Psoas muscle (tissue), 8 donors: ENCODE results near the gene OSBPL5. TPM values are rescaled to one million over a fixed set of nuclear protein-coding genes. Genes with fewer than 3 reads are reported as not detected.

Experiments used
- ATAC-seq, 4 donors: fragments of 200-7000 bp; cut with Tn5 transposase; one replicate each; pipeline ENCODE4 v1.9.1; 2020; ENCODE audit warnings: moderate library complexity in 3 of 4, mild to moderate bottlenecking in 2 of 4
- DNase-seq, 2 donors: peaks; one replicate each; pipeline ENCODE4 v3.0.0-alpha.2; 2020
- H3K27ac ChIP-seq: fragments of 200-600 bp; one replicate; pipeline ENCODE4 v1.8.0; 2022
- H3K27me3 ChIP-seq, 3 donors: fragments of 200-600 bp in 1 of 3; one replicate each; pipeline versions ENCODE4 v1.6.1 to v1.8.0; 2013 to 2022; ENCODE audit warnings: low read length in 2 of 3, mild to moderate bottlenecking in 2 of 3, moderate library complexity in 1 of 3; ENCODE audit not compliant: insufficient read depth in 3 of 3
- H3K36me3 ChIP-seq, 2 donors: fragments of 200-600 bp in 1 of 2; one replicate each; pipeline versions ENCODE4 v1.6.1 to v1.8.0; 2013 to 2022; ENCODE audit warnings: low read depth in 1 of 2, mild to moderate bottlenecking in 1 of 2, moderate library complexity in 1 of 2; ENCODE audit not compliant: insufficient read depth in 1 of 2
- H3K4me1 ChIP-seq: fragments of 200-600 bp; one replicate; pipeline ENCODE4 v1.8.0; 2022
- H3K4me3 ChIP-seq: fragments of 200-600 bp; one replicate; pipeline ENCODE4 v1.8.0; 2022; ENCODE audit warnings: mild to moderate bottlenecking
- H3K9me3 ChIP-seq: fragments of 200-600 bp; one replicate; pipeline ENCODE4 v1.8.0; 2022
- WGBS, 3 donors: extraction: QIAGEN DNeasy Blood & Tissue Kit; methylation state at CpG; one replicate each; pipeline versions ENCODE4 v1.1.6 to v1.1.7; 2013; 5-methylcytosine and 5-hydroxymethylcytosine counted together
- intact Hi-C, 2 donors: fragments of 100-400 bp; cut with DNase I; formaldehyde crosslinking; loops; one replicate each; pipeline versions ENCODE4 v1.11.0 to v1.14.2; 2022
- polyA plus RNA-seq, 3 donors: library from polyadenylated mRNA; stranded (reverse); fragments of 200-250 nt; gene quantifications; one replicate each; pipeline ENCODE4 v1.2.3, GENCODE V29; 2013
- total RNA-seq, 4 donors: library from RNA; stranded (reverse); fragmentation: NEBNext Ultra II Directional in 2 of 4; extraction: Animal tissue kit (Norgen Biotek cat#: 25700) in 2 of 4; gene quantifications; one replicate each; pipeline versions ENCODE4 v1.2.1 to v1.2.4, GENCODE V29; 2021 to 2023
- TF ChIP-seq, protein P1 (sequence below): fragments of 200-600 bp; IDR thresholded peaks from one replicate; pipeline ENCODE4 v1.8.0; 2022; ENCODE audit warnings: antibody characterized with exemption
- donor health status: healthy with polysubstance abuse.
- donor health status: DM: no; HTN: no; CAD: no; lungs with moderate emphysema.
- donor health status: Bipolar disorder and iron deficiency.
- donor health status: healthy.
- donor health status: DM: yes; HTN: yes; CAD: no.
- donor health status: DM: no; HTN: no; CAD: no.
- donor health status: DM: no; HTN: no; CAD: no.
- donor health status: DM: yes; HTN: yes; CAD: no.

Gene OSBPL5
- total and polyA plus RNA-seq, 7 donors: 3.4 to 12.4 (median 6.9) TPM

- 65 to 67% (median 66%) methylated on average over 16 of the region's 16 CpGs for WGBS, 3 donors
- Histone ChIP-seq H3K4me3 (no peak overlapping the region), H3K27ac (peak overlapping the region; percentile 41), H3K4me1 (peaks cover 57% of the 10 kb centered on the region), H3K9me3 (no peaks in the 10 kb centered on the region), H3K36me3 (no peaks in the 10 kb centered on the region), H3K27me3 (no peaks in the 10 kb centered on the region)
- intact Hi-C loops: no loop called here
- ATAC-seq (no peak), DNase-seq (peak; percentile 16 to 46)
- TF ChIP-seq, protein P1, sequence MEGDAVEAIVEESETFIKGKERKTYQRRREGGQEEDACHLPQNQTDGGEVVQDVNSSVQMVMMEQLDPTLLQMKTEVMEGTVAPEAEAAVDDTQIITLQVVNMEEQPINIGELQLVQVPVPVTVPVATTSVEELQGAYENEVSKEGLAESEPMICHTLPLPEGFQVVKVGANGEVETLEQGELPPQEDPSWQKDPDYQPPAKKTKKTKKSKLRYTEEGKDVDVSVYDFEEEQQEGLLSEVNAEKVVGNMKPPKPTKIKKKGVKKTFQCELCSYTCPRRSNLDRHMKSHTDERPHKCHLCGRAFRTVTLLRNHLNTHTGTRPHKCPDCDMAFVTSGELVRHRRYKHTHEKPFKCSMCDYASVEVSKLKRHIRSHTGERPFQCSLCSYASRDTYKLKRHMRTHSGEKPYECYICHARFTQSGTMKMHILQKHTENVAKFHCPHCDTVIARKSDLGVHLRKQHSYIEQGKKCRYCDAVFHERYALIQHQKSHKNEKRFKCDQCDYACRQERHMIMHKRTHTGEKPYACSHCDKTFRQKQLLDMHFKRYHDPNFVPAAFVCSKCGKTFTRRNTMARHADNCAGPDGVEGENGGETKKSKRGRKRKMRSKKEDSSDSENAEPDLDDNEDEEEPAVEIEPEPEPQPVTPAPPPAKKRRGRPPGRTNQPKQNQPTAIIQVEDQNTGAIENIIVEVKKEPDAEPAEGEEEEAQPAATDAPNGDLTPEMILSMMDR: no peak
These were observed 9.3 kb downstream of the OSBPL5 start for GRCh38 chr11:3155691-3156258.

DNA sequence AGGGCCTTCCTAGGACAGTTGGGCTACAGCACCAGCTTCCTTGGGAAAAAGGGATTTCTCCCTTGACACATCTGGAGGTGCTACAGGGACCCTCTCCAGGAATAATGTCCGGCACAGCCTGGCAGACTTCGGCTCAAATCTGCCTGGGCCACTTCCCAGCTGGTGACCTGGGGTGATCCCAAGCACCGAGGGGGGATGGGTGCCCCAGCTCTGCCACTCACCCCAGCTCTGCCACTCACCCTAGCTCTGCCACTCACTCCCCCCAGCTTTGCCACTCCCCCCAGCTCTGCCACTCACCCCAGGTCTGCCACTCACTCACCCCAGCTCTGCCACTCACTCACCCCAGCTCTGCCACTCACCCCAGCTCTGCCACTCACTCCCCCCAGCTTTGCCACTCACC, 9.9 kb downstream of the OSBPL5 start:
- no peaks in the 10 kb centered on the region for H3K9me3 ChIP-seq
- intact Hi-C loops: no loop called here
- TF ChIP-seq, protein P1: no peak
- no peaks in the 10 kb centered on the region for H3K36me3 ChIP-seq
- peak overlapping the region; percentile 23 for H3K27ac ChIP-seq
- H3K4me3 ChIP-seq: no peak overlapping the region
- H3K27me3 ChIP-seq: no peaks in the 10 kb centered on the region
- H3K4me1 ChIP-seq: peaks cover 55% of the 10 kb centered on the region
- DNase-seq: peak; percentile 15 to 49
- ATAC-seq: peak in 2 of 4 donors; percentile 24 to 45
- WGBS, 3 donors: 6 to 46% (median 8%) methylated on average over 2 to 3 of the region's 3 CpGs

- WGBS, 3 donors: 69 to 81% (median 73%) methylated on average over 24 of the region's 24 CpGs
- peak in 2 of 4 donors; percentile 21 to 25 for ATAC-seq
- H3K4me1 ChIP-seq: peaks cover 45% of the 10 kb centered on the region
- H3K4me3 ChIP-seq: peak overlapping the region; percentile 0
- H3K27me3 ChIP-seq: no peaks in the 10 kb centered on the region
- H3K36me3 ChIP-seq: no peaks in the 10 kb centered on the region
- TF ChIP-seq, protein P1: no peak
- intact Hi-C loops: no loop called here
- peak; percentile 23 to 55 for DNase-seq
- H3K9me3 ChIP-seq: no peaks in the 10 kb centered on the region
- peak overlapping the region; percentile 59 for H3K27ac ChIP-seq
These were observed 11.0 kb downstream of the OSBPL5 start for GRCh38 chr11:3154001-3154599.

- peak; percentile 73 to 82 for DNase-seq
- intact Hi-C loops: no loop called here
- TF ChIP-seq, protein P1: no peak
- H3K9me3 ChIP-seq: no peaks in the 10 kb centered on the region
- peaks cover 42% of the 10 kb centered on the region for H3K4me1 ChIP-seq
- no peaks in the 10 kb centered on the region for H3K27me3 ChIP-seq
- H3K4me3 ChIP-seq: no peak overlapping the region
- H3K27ac ChIP-seq: peak overlapping the region; percentile 59
- WGBS, 3 donors: 24 to 38% (median 24%) methylated on average over 14 of the region's 14 CpGs
- peak; percentile 41 to 71 (median 57) for ATAC-seq
- H3K36me3 ChIP-seq: no peaks in the 10 kb centered on the region
These were observed 11.7 kb downstream of the OSBPL5 start for GRCh38 chr11:3153291-3153861.
